ENCODE data around the gene PPP6R2.

The PPP6R2 gene

DNA sequence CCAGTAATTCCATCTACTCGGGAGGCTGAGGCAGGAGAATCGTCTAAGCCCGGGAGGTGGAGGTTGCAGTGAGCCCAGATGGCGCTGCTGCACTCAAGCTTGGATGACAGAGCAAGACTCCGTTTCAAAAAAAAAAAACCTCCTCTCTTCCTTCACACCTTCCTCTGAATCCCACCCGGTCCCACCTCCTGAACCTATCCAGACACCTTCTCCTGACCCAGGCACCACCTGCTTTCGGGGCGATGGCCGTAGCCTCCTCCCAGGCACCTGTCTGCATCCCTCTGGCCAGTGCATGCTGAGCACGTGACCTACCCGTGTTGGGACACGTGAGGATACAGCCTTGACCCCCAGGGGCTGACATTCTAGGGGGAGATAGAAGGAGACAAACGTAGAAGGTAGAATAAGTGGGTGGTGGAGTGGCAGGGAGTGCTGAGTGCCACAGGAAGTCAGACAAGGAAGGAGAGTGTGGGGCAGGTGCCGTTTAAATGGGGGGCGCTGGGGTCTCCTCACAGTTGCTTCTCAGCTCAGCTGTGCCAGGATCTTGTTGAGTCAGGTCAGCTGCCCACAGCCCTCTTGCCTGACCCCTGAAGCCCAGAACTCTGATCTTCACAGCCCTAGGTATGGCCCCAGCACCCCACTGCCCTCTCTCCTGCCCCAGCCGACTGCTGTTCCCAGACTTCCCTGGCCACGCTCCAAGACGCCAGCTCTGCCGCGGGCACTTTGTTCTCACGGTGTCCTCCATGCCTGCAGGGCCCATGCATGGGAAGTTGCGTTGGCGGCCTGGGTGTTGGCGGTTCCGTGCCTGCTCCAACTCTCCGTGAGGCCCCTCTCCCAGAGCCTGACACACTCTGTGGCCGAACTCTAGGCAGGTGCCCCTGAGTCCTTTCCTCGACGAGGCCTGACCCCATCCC, 142.3 kb downstream of the PPP6R2 start:
- ChIA-PET CTCF (interaction anchor here (1.0 to 2.8 kb wide), 6 partner anchors 12 to 75 kb away, joined by 3 to 12 read pairs (median 4); no protein-coding TSS in a partner anchor), POLR2A (interaction anchor here (0.8 kb wide), 1 partner anchor 40 kb away, joined by 3 read pairs; no protein-coding TSS in a partner anchor)
- TF ChIP-seq, protein P1, sequence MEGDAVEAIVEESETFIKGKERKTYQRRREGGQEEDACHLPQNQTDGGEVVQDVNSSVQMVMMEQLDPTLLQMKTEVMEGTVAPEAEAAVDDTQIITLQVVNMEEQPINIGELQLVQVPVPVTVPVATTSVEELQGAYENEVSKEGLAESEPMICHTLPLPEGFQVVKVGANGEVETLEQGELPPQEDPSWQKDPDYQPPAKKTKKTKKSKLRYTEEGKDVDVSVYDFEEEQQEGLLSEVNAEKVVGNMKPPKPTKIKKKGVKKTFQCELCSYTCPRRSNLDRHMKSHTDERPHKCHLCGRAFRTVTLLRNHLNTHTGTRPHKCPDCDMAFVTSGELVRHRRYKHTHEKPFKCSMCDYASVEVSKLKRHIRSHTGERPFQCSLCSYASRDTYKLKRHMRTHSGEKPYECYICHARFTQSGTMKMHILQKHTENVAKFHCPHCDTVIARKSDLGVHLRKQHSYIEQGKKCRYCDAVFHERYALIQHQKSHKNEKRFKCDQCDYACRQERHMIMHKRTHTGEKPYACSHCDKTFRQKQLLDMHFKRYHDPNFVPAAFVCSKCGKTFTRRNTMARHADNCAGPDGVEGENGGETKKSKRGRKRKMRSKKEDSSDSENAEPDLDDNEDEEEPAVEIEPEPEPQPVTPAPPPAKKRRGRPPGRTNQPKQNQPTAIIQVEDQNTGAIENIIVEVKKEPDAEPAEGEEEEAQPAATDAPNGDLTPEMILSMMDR (IDR thresholded peaks at IDR 0.05; ENCODE audit: control extremely low read depth, extremely low read depth, low read depth, missing control alignments) = no peak
- DNase-seq (ENCODE audit: extremely low spot score) = no peak

DNA sequence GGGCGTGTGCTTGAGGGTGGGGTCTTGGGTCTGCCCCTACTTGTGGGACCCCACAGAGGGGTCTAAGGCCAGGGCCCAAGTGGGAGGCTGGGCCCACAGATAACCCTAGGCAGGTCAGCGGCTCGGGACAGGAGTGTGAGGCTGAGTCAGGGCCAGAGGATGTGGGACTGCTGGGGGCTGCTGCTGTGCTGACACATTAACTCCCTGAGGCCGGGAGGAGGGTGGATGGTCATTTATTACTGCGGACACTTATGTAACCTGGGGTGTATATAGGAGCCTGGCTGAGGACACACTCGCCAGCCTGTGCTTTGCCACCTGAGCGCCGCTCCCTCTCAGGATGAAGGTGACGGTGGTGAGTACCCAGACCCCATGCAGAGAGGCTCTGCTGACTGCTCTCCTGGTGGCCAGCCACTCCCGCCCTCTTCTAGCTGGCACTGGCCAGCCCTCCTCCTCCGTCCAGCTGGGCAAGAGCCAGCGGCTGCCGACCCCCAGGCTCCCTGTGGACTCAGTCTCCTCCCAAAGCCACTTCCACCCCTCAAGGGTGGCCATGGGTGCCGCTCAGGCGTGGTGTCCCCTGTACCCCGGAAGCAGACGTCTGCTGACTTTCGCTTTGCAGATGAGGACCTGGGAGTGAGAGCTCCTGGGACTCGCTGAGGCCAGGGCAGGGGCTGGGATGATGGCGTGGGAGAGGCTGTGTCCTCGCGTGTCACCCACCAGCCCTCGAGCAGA, 143.6 kb downstream of the PPP6R2 start, which contains the start of gene MIOX:
Gene MIOX, plus strand, starts transcription at position 299 of the 729 bp plus-strand sequence. Its CDS starts 39 bp downstream, at position 338.
- DNase-seq (ENCODE audit: extremely low spot score) = no peak
- ChIA-PET CTCF (interaction anchor here (1.0 to 2.8 kb wide), 3 partner anchors 11 to 17 kb away, joined by 3 to 12 read pairs (median 4); no protein-coding TSS in a partner anchor), POLR2A (no interaction called here)
- TF ChIP-seq, protein P1 (IDR thresholded peaks at IDR 0.05; ENCODE audit: control extremely low read depth, extremely low read depth, low read depth, missing control alignments) = no peak

DNA sequence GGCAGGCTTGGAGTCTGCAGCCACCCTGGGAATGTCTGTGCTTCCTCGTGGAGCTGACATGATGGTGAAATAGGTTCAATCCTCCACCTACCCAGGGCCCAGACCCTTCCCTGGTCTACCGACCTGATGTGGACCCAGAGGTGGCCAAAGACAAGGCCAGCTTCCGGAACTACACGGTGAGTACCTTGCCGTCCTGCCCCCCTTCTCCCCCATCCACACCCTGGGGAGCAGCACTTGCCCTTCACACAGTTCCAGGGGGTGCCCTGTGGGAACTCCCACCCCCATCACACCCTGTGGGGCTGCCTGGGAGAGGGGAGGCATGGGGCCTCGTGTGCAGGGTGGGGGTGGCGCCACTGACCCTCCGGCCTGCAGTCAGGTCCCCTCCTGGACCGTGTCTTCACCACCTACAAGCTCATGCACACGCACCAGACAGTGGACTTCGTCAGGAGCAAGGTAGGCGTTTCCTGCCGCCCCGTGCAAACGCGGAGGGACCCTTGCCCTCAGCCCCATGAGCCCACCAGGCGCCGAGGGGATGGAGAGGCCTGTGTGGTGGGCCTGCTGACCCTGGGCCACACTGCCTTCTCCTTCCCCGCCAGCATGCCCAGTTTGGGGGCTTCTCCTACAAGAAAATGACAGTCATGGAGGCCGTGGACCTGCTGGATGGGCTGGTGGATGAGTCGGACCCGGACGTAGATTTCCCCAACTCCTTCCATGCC, 144.3 kb downstream of the PPP6R2 start:
- TF ChIP-seq, protein P1 (IDR thresholded peaks at IDR 0.05; ENCODE audit: control extremely low read depth, extremely low read depth, low read depth, missing control alignments) = no peak
- DNase-seq (ENCODE audit: extremely low spot score) = no peak
- CTCF ChIA-PET = interaction anchor here (1.8 to 2.8 kb wide), 2 partner anchors 10 to 17 kb away, joined by 4 to 12 read pairs; no protein-coding TSS in a partner anchor
- POLR2A ChIA-PET = no interaction called here

DNA sequence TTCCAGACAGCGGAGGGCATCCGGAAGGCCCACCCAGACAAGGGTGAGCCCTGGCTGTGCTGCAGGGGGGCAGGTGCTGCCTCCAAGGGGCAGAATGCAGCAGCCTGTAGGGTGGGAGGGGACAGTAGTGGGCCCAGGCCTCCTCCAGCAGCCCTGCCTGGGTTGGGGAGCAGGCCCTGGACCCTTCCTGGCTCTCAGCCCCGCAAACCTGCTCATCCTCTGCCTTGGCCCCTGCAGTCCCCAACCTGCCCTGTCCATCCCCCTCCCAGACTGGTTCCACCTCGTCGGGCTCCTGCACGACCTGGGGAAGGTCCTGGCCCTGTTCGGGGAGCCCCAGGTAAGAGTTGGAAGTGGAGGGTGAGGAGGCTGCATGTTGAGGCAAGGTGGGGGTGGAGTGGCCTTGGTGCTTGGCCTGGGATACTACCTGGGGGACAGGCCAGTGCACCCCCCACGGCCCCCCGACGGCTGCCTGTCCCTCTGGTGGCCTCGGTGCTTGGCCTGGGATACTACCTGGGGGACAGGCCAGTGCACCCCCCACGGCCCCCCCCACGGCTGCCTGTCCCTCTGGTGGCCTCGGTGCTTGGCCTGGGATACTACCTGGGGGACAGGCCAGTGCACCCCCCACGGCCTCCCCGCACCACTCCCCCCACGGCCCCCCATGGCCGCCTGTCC, 145.0 kb downstream of the PPP6R2 start:
- ChIA-PET CTCF (interaction anchor here (2.8 kb wide), 1 partner anchor 9 kb away, joined by 12 read pairs; no protein-coding TSS in a partner anchor), POLR2A (no interaction called here)
- TF ChIP-seq, protein P1 (IDR thresholded peaks at IDR 0.05; ENCODE audit: control extremely low read depth, extremely low read depth, low read depth, missing control alignments) = no peak
- no peak for DNase-seq (ENCODE audit: extremely low spot score)

DNA sequence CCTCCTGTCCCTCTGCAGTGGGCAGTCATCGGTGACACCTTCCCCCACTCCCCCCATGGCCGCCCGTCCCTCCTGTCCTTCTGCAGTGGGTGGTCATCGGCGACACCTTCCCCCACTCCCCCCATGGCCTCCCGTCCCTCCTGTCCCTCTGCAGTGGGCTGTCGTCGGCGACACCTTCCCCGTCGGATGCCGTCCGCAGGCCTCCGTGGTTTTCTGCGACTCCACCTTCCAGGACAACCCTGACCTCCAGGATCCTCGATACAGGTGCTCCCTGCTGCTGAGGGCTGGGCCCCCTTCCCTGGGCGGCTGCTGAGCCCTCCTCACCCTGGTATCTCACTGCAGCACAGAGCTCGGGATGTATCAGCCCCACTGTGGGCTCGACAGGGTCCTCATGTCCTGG, 145.8 kb downstream of the PPP6R2 start:
- TF ChIP-seq, protein P1 (IDR thresholded peaks at IDR 0.05; ENCODE audit: control extremely low read depth, extremely low read depth, low read depth, missing control alignments) = no peak
- no peak for DNase-seq (ENCODE audit: extremely low spot score)
- CTCF ChIA-PET = no interaction called here

More for the DNA sequence above, 145.8 kb downstream of the PPP6R2 start:
- POLR2A ChIA-PET = no interaction called here

Measured in GM10248 (cell line).